ENCODE results near the gene HADHB.
"Not testable (repeated sequence)": the region's sequence is repeated elsewhere in the genome, so short reads cannot be mapped to it uniquely, and the experiment has no call there.

Gene HADHB

DNA sequence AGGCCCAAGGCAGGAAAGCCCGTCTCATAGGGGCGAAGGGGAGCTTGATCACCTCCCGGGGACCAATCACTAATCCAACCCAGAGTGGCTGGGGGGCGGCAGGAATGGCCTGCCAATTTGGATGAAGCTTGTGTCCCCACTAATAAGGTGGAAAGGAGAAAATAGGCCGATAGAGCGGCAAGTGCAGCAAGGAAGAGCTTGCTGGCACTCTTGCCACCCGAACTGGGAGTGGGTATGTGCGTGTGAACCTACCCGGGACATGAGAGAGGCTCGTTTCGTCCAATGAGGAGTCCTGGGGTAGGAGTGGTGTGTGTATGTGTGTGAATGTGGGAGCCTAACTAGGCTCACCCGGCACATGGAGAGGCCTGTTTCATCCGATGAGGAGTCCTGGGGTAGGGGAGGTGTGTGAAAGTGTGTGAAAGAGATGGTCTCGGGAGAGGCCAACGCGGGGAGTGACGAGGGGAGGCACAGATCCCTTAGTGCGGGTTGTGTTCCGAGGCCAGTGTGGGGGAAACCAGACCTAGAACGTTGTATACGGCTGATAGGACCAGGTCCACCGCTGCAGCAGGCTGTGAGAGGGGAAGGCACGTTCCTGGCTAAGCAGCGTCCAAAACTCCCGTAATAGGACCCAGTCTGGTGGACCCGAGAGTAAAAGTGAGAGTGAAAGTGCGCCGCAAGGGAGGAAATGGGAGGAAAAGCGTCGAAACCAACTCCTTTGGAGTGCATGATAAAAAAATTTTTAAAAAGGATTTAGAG, 54.1 kb downstream of the HADHB start:
- peak; percentile 17 to 23 for DNase-seq

- DNase-seq = peak; percentile 25 to 30
These were observed 54.8 kb downstream of the HADHB start for GRCh38 chr2:26299471-26300101.

DNA sequence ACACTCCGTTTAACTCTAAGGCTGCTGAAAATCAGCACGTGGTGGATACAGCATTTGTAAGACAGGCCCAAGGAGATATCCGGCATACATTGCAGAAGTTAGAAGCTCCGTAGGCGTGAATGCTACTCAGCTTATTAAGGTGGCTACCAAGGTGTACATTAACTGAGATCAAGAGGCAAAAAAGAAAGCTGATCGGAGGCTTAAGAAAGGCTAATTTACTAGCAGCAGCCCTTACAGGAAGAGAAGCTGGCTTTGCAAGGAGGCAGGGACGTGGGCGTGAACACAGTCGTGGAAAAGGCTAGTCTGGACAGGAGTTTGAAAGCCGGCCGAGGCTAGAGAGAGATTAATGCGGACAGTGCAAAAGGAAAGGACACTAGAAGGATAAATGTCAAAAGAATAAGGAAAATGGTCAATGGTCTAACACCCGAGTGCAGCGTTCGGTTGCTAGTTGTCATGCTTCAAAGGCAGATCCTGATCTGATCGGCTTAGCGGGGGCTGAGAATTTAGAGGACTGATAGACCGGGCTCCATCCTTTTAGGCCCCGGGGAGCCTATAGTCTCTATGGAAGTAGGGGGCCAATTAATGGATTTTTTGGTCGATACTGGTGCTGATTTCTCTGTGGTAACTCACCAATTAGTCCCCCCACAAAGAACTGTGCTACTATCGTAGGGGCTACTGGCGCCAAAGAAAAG, 55.6 kb downstream of the HADHB start:
- DNase-seq = no peak

- no peak for DNase-seq
These were observed 58.1 kb downstream of the HADHB start for GRCh38 chr2:26302846-26303245.

DNA sequence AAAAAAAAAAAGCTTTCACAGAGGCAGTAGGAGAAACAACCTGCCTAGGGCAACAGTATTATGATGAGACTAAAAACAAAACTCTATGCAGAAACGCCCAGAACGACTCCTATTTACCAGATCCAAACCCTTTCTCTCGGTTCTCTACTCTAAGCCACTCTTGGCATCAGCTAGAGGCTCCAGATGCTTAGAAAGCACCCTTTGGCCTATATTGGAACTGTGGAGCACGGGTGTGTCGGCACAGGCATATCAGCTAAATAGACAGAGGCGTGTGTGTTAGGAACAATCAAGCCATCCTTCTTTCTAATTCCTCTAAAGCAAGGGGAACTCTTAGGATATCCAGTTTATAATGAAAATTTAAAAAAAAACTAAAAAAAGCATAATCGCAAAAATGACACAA, 60.4 kb downstream of the HADHB start:
- not testable (repeated sequence) for DNase-seq

- no peak for DNase-seq
These were observed 60.8 kb downstream of the HADHB start for GRCh38 chr2:26305540-26305939.

DNA sequence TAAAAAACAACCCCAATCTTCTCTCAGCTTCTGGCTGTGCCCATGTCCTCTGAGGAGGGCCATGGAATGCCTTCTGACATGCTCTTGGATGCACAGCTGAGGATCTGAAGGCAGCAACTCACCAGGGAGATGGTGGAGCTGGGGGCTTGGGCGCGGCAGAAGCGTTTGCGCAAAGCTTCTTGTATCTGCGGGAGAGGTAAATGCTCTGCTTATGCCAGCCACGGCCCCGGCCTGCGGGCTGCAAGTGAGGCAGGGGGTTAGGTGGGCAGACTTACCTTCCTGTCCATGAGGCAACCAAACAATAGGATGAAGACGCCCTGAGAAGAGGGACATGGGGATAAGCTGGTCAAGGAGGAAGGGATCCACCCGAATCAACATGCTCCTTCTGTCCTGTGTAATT, 65.2 kb downstream of the HADHB start:
- DNase-seq = no peak

GRCh38 chr2:26312471-26312870, 67.7 kb downstream of the HADHB start:
- DNase-seq = no peak

DNA sequence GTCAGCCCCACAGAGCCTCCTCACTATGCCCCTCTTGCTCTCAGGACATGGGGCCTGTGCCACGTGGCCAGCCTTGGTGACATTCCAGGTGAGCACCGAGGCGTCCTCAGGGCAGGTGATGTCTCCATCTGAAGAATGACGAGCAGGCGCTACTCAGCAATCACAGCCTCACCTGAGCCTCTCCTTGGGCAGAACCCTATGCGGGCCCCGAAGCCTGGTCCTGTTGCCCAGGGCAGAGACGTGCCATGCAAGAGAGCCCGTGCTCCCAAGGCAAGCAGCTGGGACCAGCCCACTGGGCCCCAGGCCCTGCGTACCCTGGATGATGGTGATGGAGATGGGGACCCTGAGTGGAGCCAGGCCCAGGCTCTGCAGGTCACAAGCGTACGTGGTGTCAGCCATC, 68.7 kb downstream of the HADHB start:
- no peak for DNase-seq

- DNase-seq = no peak
These were observed 69.5 kb downstream of the HADHB start for GRCh38 chr2:26314243-26314642.

- DNase-seq = peak; percentile 16 to 18
These were observed 71.3 kb downstream of the HADHB start for GRCh38 chr2:26316041-26316440.

GRCh38 chr2:26316845-26317244, 72.1 kb downstream of the HADHB start:
- DNase-seq = no peak

GRCh38 chr2:26317377-26318105, 72.8 kb downstream of the HADHB start:
- no peak for DNase-seq

DNA sequence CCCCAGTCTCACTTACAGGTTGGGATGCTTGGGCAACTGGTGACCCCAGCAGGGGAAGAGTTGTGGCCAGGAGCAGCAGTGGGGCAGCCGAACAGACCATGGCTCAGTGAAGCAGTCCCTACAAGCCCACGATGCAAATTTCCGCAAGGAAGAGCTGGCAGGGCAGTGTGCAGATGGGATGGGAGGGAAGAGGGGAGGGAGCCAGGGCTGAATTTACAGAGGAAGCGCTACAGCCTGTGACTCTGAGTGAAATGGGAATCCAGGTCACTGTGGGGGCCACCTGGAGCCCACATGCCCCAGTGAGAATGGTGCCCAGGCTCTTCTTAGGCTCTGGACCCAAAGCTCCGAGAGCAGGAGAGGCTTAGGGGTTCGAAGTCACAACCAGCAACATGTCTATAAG, 74.2 kb downstream of the HADHB start:
- no peak for DNase-seq

- DNase-seq = not testable (repeated sequence)
These were observed 79.7 kb downstream of the HADHB start for GRCh38 chr2:26324479-26324878.

GRCh38 chr2:26324903-26325302, 80.2 kb downstream of the HADHB start:
- peak; percentile 25 to 34 for DNase-seq

DNA sequence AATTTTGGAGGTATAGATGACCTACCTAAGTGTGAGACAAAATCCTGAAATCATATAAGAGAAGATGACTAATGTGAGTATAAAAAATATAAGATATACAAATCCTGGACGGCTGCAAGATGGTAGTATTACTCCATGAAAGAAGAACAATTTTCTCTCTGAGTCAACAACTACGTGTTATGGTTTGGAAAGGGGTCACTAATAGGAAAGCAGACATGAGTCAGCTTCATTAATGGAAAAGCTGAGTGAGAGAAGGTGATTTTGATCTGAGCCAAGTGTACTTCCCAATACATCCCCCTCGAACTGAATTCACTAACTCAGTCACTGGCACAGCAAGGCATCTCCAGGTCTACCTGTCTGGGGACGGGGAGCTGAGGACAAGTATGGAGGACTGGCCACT, 81.1 kb downstream of the HADHB start:
- DNase-seq = no peak

DNA sequence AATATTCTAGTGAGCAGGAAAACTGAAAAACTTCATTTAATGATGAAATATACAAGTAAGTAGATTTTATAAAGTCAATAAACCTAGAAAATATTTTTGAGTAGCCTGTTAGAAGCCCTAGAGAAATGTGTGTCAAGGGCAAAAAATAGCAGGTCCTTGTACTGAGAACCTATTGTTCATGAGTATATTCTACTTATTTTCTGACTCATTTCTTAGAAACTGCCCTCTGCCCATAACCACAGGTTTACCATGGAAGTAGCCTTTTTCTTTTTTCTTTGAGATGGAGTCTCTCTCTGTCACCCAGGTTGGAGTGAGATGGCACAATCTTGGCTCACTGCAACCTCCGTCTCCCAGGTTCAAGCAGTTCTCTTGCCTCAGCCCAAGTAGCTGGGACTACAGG, 81.8 kb downstream of the HADHB start:
- DNase-seq = no peak

GRCh38 chr2:26327291-26328272, 82.8 kb downstream of the HADHB start:
- peak; percentile 83 to 88 for DNase-seq

DNA sequence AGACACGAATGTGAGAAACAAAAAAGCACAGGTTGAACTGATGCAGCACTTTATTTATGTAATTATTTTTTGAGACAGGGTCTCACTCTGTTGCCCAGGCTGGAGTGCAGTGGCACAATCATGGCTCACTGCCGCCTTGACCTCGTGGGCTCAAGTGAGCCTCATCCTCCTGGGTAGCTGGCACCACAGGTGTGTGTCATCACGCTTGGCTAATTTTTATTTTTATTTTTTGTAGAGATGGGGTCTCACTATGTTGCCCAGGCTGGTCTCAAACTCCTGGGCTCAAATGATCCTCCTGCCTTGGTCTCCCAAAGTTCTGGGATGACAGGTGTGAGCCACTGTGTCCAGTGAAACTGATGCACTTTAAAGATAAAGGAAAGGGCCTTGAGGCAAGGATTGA, 84.3 kb downstream of the HADHB start:
- not testable (repeated sequence) for DNase-seq

GRCh38 chr2:26330114-26330549, 85.4 kb downstream of the HADHB start:
- DNase-seq = peak; percentile 90 to 91

DNA sequence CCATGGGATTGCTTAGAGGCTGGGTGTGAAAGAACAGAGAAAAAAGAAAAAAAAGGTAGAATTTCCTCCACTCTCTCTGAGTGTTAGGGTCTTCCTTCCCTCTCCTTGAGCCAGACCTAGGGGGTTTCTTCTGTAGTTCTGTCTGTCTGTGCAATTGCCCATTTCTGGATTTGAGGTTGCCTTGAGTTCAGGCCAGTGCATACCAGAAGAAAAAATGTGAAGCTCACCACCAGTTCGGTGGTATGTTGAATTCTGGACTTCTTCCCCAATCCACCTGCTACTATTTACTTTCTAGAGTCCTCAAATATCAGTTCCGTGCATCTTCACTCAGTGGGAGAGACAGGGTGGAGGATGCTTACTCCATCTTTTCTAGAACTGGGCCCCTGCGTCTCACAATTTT, 85.9 kb downstream of the HADHB start:
- no peak for DNase-seq
